ENCODE data around the gene SLC51A. TPM values are rescaled to one million over a fixed set of nuclear protein-coding genes. Genes with fewer than 3 reads are reported as not detected.
A peak's percentile ranks its signal among the peaks of the same experiment; 100 is the strongest.

The SLC51A gene
- total RNA-seq, 1 donor from 2014 or later, result not detected

- DNase-seq (ENCODE audit: extremely low read depth, low read depth, low spot score), result no peak
Measured at GRCh38 chr3:196214783-196215441, 1.4 kb upstream of the SLC51A start.

GRCh38 chr3:196215493-196216020, 777 bp upstream of the SLC51A start:
- DNase-seq (ENCODE audit: extremely low read depth, low read depth, low spot score), result no peak

- DNase-seq (ENCODE audit: extremely low read depth, low read depth, low spot score), result no peak
Measured at GRCh38 chr3:196216681-196217211, 412 bp downstream of the SLC51A start.

GRCh38 chr3:196217307-196218154, 1.2 kb downstream of the SLC51A start:
- no peak for DNase-seq (ENCODE audit: extremely low read depth, low read depth, low spot score)

GRCh38 chr3:196218155-196218712, 1.9 kb downstream of the SLC51A start:
- DNase-seq (ENCODE audit: extremely low read depth, low read depth, low spot score), result no peak

- peak; percentile 55 for DNase-seq (ENCODE audit: extremely low read depth, low read depth, low spot score)
Measured at GRCh38 chr3:196219194-196219969, 3.0 kb downstream of the SLC51A start.

- no peak for DNase-seq (ENCODE audit: extremely low read depth, low read depth, low spot score)
Measured at GRCh38 chr3:196219970-196220311, 3.6 kb downstream of the SLC51A start.

GRCh38 chr3:196220587-196220986, 4.3 kb downstream of the SLC51A start:
- no peak for DNase-seq (ENCODE audit: extremely low read depth, low read depth, low spot score)

GRCh38 chr3:196220991-196221390, 4.7 kb downstream of the SLC51A start:
- DNase-seq (ENCODE audit: extremely low read depth, low read depth, low spot score), result no peak

GRCh38 chr3:196222876-196223595, 6.7 kb downstream of the SLC51A start:
- DNase-seq (ENCODE audit: extremely low read depth, low read depth, low spot score), result no peak

- DNase-seq (ENCODE audit: extremely low read depth, low read depth, low spot score), result no peak
Measured at GRCh38 chr3:196225086-196225485, 8.8 kb downstream of the SLC51A start.

GRCh38 chr3:196225763-196226364, 9.5 kb downstream of the SLC51A start:
- no peak for DNase-seq (ENCODE audit: extremely low read depth, low read depth, low spot score)

GRCh38 chr3:196227121-196227561, 10.8 kb downstream of the SLC51A start:
- no peak for DNase-seq (ENCODE audit: extremely low read depth, low read depth, low spot score)

- DNase-seq (ENCODE audit: extremely low read depth, low read depth, low spot score), result no peak
Measured at GRCh38 chr3:196227629-196228493, 11.5 kb downstream of the SLC51A start.

- no peak for DNase-seq (ENCODE audit: extremely low read depth, low read depth, low spot score)
Measured at GRCh38 chr3:196232154-196232881, 16.0 kb downstream of the SLC51A start.

- no peak for DNase-seq (ENCODE audit: extremely low read depth, low read depth, low spot score)
Measured at GRCh38 chr3:196232882-196233251, 16.5 kb downstream of the SLC51A start.

GRCh38 chr3:196235452-196236122, 19.3 kb downstream of the SLC51A start:
- DNase-seq (ENCODE audit: extremely low read depth, low read depth, low spot score), result no peak
